ENCODE results near the gene LRRC14B.

DNA sequence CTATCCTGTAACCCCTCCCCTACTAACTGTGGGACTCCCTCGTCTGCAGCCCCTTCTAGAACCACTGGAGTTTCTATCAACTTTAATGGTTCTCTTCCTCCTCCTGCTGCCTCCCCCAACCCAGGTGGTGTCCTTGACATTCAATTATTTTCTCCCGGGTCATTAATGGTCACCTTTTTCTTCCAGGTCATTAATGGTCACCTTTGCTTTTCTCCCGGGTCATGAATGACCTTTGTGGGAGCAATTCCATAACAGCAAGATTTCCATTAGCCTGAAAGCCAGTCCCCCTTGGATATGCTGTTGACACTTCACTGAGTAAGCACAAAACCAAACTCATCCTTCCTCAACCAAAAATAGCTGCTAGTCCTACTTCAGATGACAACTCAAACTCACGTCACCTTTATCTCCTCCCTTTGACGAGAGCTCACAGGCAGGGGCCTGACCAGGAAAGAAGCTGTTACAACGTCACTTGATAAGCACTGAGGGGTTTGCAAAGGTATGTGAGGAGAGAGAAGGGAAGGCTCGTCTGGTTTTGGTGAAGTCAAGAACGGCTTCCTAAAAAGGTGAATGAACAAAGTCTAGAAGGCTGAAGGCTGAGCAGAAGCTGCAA, 15.7 kb downstream of the LRRC14B start:
- TF ChIP-seq, protein P1, sequence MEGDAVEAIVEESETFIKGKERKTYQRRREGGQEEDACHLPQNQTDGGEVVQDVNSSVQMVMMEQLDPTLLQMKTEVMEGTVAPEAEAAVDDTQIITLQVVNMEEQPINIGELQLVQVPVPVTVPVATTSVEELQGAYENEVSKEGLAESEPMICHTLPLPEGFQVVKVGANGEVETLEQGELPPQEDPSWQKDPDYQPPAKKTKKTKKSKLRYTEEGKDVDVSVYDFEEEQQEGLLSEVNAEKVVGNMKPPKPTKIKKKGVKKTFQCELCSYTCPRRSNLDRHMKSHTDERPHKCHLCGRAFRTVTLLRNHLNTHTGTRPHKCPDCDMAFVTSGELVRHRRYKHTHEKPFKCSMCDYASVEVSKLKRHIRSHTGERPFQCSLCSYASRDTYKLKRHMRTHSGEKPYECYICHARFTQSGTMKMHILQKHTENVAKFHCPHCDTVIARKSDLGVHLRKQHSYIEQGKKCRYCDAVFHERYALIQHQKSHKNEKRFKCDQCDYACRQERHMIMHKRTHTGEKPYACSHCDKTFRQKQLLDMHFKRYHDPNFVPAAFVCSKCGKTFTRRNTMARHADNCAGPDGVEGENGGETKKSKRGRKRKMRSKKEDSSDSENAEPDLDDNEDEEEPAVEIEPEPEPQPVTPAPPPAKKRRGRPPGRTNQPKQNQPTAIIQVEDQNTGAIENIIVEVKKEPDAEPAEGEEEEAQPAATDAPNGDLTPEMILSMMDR (IDR thresholded peaks at IDR 0.05), result no peak
- TF ChIP-seq POLR2AphosphoS5 (IDR thresholded peaks at IDR 0.05), result no peak
- TF ChIP-seq EP300 (IDR thresholded peaks at IDR 0.05), result no peak
- TF ChIP-seq POLR2A (IDR thresholded peaks at IDR 0.05), result no peak
